H9 (cell line): Measurements from ENCODE around the gene ZFR2. TPM values are rescaled to one million over a fixed set of nuclear protein-coding genes. Genes with fewer than 3 reads are reported as not detected.

Experiments
- DNase-seq: peaks from one replicate; pipeline ENCODE4 v3.0.0-alpha.2; 2017
- H2AFZ ChIP-seq: one replicate; pipeline ENCODE4 v1.6.1; 2013; ENCODE audit warnings: mild to moderate bottlenecking, low read length, control low read depth, moderate library complexity
- H2AK5ac ChIP-seq: 2 replicates; pipeline ENCODE4 v1.6.1; 2013; ENCODE audit warnings: low read length, control low read depth, mixed read lengths; ENCODE audit not compliant: insufficient read length
- H2BK120ac ChIP-seq: one replicate; pipeline ENCODE4 v1.6.1; 2013; ENCODE audit warnings: low read depth, mild to moderate bottlenecking, low read length, control low read depth, inconsistent platforms; ENCODE audit not compliant: poor library complexity, severe bottlenecking
- H2BK12ac ChIP-seq: 2 replicates; pipeline ENCODE4 v1.6.1; 2013; ENCODE audit warnings: low read length, control low read depth, mixed read lengths, low read depth; ENCODE audit not compliant: insufficient read length
- H2BK15ac ChIP-seq: 2 replicates; pipeline ENCODE4 v1.6.1; 2013; ENCODE audit warnings: low read depth, low read length, control low read depth
- H2BK20ac ChIP-seq: one replicate; pipeline ENCODE4 v1.6.1; 2013; ENCODE audit warnings: low read depth, mild to moderate bottlenecking, low read length, control low read depth, inconsistent platforms; ENCODE audit not compliant: poor library complexity, severe bottlenecking
- H2BK5ac ChIP-seq: 2 replicates; pipeline ENCODE4 v1.6.1; 2013; ENCODE audit warnings: low read length, control low read depth, mixed read lengths; ENCODE audit not compliant: insufficient read length
- H3K14ac ChIP-seq: 2 replicates; pipeline ENCODE4 v1.6.1; 2013; ENCODE audit warnings: low read length, control low read depth; ENCODE audit not compliant: insufficient read depth
- H3K18ac ChIP-seq: 2 replicates; pipeline ENCODE4 v1.6.1; 2013; ENCODE audit warnings: low read depth, mild to moderate bottlenecking, mixed read lengths, low read length, control low read depth; ENCODE audit not compliant: insufficient read length
- H3K23ac ChIP-seq: 2 replicates; pipeline ENCODE4 v1.6.1; 2013; ENCODE audit warnings: low read length, control low read depth, mixed read lengths, low read depth; ENCODE audit not compliant: insufficient read length
- H3K23me2 ChIP-seq: 2 replicates; pipeline ENCODE4 v1.6.1; 2013; ENCODE audit warnings: low read depth, mild to moderate bottlenecking, mixed read lengths, low read length, control low read depth; ENCODE audit not compliant: insufficient read length, poor library complexity, severe bottlenecking
- H3K27ac ChIP-seq: 2 replicates; pipeline ENCODE4 v1.5.1; 2013; ENCODE audit warnings: low read length, control low read depth, mixed read lengths, low read depth; ENCODE audit not compliant: insufficient read length
- H3K27me3 ChIP-seq: 2 replicates; pipeline ENCODE4 v1.6.1; 2013; ENCODE audit warnings: low read length, control low read depth, inconsistent platforms; ENCODE audit not compliant: insufficient read depth
- H3K4ac ChIP-seq: 2 replicates; pipeline ENCODE4 v1.6.1; 2013; ENCODE audit warnings: low read depth, mild to moderate bottlenecking, control low read depth, inconsistent platforms, low read length, moderate library complexity
- H3K4me1 ChIP-seq: 2 replicates; pipeline ENCODE4 v1.6.1; 2013; ENCODE audit warnings: low read length, control low read depth, inconsistent platforms; ENCODE audit not compliant: insufficient read depth
- H3K4me2 ChIP-seq: 2 replicates; pipeline ENCODE4 v1.6.1; 2013; ENCODE audit warnings: low read length, control low read depth, mixed read lengths; ENCODE audit not compliant: insufficient read length, insufficient read depth
- H3K56ac ChIP-seq: 2 replicates; pipeline ENCODE4 v1.6.1; 2013; ENCODE audit warnings: low read depth, mild to moderate bottlenecking, mixed read lengths, low read length, control low read depth; ENCODE audit not compliant: insufficient read length
- H3K79me1 ChIP-seq: 2 replicates; pipeline ENCODE4 v1.6.1; 2013; ENCODE audit warnings: low read depth, mild to moderate bottlenecking, moderate library complexity, low read length, control low read depth, inconsistent platforms; ENCODE audit not compliant: insufficient read depth, poor library complexity, severe bottlenecking
- H3K79me2 ChIP-seq: 2 replicates; pipeline ENCODE4 v1.6.1; 2013; ENCODE audit warnings: low read length, control low read depth, inconsistent platforms; ENCODE audit not compliant: insufficient read depth
- H3K9ac ChIP-seq: 2 replicates; pipeline ENCODE4 v1.6.1; 2013; ENCODE audit warnings: low read length, control low read depth, mixed read lengths; ENCODE audit not compliant: insufficient read length; ENCODE audit errors: extremely low read depth
- H3K9me3 ChIP-seq: one replicate; pipeline ENCODE4 v1.6.1; 2013; ENCODE audit warnings: low read depth, low read length, inconsistent platforms; ENCODE audit not compliant: control insufficient read depth
- H3T11ph ChIP-seq: one replicate; pipeline ENCODE4 v1.6.1; 2013; ENCODE audit warnings: mild to moderate bottlenecking, low read length, control low read depth, inconsistent platforms
- H4K20me1 ChIP-seq: one replicate; pipeline ENCODE4 v1.6.1; 2013; ENCODE audit not compliant: control insufficient read depth, insufficient read length, insufficient read depth
- H4K5ac ChIP-seq: 2 replicates; pipeline ENCODE4 v1.6.1; 2013; ENCODE audit warnings: low read depth, mild to moderate bottlenecking, mixed read lengths, low read length, control low read depth; ENCODE audit not compliant: insufficient read length
- H4K8ac ChIP-seq: replicated peaks from 2 replicates; pipeline ENCODE4 v1.6.1; 2013; ENCODE audit warnings: low read length, control low read depth, mixed read lengths, low read depth; ENCODE audit not compliant: insufficient read length
- H4K91ac ChIP-seq: 2 replicates; pipeline ENCODE4 v1.6.1; 2013; ENCODE audit warnings: low read depth, mild to moderate bottlenecking, moderate library complexity, mixed read lengths, low read length, control low read depth; ENCODE audit not compliant: insufficient read length
- H3K27ac Mint-ChIP-seq, 3 experiments: 2 replicates in 2 of 3; 3 replicates in 1 of 3; pipeline ENCODE4 v1.8.0; 2020 to 2021; ENCODE audit warnings: mixed read lengths in 3 of 3, mild to moderate bottlenecking in 1 of 3, moderate library complexity in 1 of 3
- H3K27me3 Mint-ChIP-seq: 2 replicates; pipeline ENCODE4 v1.8.0; 2021; ENCODE audit warnings: low read depth, mild to moderate bottlenecking, moderate library complexity, mixed read lengths
- H3K36me3 Mint-ChIP-seq, 3 experiments: 2 replicates in 2 of 3; 3 replicates in 1 of 3; pipeline ENCODE4 v1.8.0; 2020 to 2021; ENCODE audit warnings: low read depth in 3 of 3, mixed read lengths in 3 of 3; ENCODE audit not compliant: insufficient read depth in 1 of 3
- H3K4me1 Mint-ChIP-seq, 2 experiments: 2 replicates each; pipeline ENCODE4 v1.8.0; 2020; ENCODE audit warnings: mixed read lengths in 2 of 2
- H3K4me3 Mint-ChIP-seq, 2 experiments: 2 replicates in 1 of 2; 3 replicates in 1 of 2; pipeline ENCODE4 v1.8.0; 2020 to 2021; ENCODE audit warnings: mild to moderate bottlenecking in 2 of 2, mixed read lengths in 2 of 2, moderate library complexity in 1 of 2
- H3K9me3 Mint-ChIP-seq, 2 experiments: 2 replicates in 1 of 2; 3 replicates in 1 of 2; pipeline ENCODE4 v1.8.0; 2020; ENCODE audit warnings: mild to moderate bottlenecking in 2 of 2, mixed read lengths in 2 of 2, moderate library complexity in 1 of 2
- WGBS: extraction: QIAGEN DNeasy Blood & Tissue Kit; methylation state at CpG from one replicate; pipeline ENCODE4 v1.1.7; 2013; ENCODE audit warnings: missing lambda C conversion rate, low lambda C conversion rate, mixed read lengths; ENCODE audit not compliant: insufficient read length; ENCODE audit errors: extremely low coverage; 5-methylcytosine and 5-hydroxymethylcytosine counted together
- total RNA-seq: library from RNA; stranded (reverse); gene quantifications from 2 replicates; pipeline ENCODE4 v1.2.1, GENCODE V29; 2021
- TF ChIP-seq, protein P1 (sequence below): fragments of 200-600 bp; sonication (generic); conservative IDR thresholded peaks from 3 replicates; pipeline ENCODE4 v1.8.0; 2021; ENCODE audit warnings: antibody characterized with exemption, mild to moderate bottlenecking

ZFR2 gene
- total RNA-seq, 1 experiment from 2014 or later: 18.3 TPM

DNA sequence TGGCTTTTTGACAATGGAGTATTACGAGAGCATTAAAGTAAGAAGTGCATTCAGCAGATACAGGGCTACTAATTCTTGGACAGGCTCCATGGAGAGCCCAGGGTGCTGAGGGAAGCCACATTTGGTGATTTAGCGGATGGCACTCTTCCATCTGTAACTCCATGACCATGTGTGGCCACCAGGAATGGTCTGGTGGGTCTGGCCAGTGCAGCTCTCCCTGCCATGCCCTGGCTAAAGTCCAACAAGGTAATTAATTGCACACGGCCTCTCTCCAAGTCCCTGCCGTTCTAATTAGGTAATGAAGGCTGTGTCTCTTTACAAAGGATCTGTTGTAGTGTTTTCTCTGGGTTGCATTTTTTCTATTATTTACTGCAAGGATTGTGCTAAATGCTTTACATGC, 4.3 kb upstream of the ZFR2 start:
- Mint-ChIP-seq H3K4me3 (no peak overlapping the region), H3K9me3 (peaks cover 10 to 14% of the 10 kb centered on the region in 2 experiments), H3K36me3 (peaks cover 5 to 6% (median 6%) of the 10 kb centered on the region in 3 experiments; a peak in 6 of 7 replicates), H3K27ac (no peak overlapping the region), H3K4me1 (peaks cover 7 to 8% of the 10 kb centered on the region in 2 experiments), H3K27me3 (peaks cover 59% of the 10 kb centered on the region)
- no peak overlapping the region for H3K4me2 ChIP-seq
- H3K18ac ChIP-seq: no peak overlapping the region
- no peaks in the 10 kb centered on the region for H3K9me3 ChIP-seq
- H2BK15ac ChIP-seq: no peak overlapping the region
- H2AFZ ChIP-seq: no peak overlapping the region
- H3K14ac ChIP-seq: no peak overlapping the region
- no peaks in the 10 kb centered on the region for H3K79me1 ChIP-seq
- H2BK120ac ChIP-seq: no peak overlapping the region
- no peak overlapping the region for H3K23ac ChIP-seq
- no peak overlapping the region for H4K5ac ChIP-seq
- H4K91ac ChIP-seq: no peak overlapping the region
- no peak overlapping the region for H3K56ac ChIP-seq
- no peak overlapping the region for H3K27ac ChIP-seq
- H3K9ac ChIP-seq: no peak overlapping the region
- WGBS: no CpG with 5 or more reads among the region's 4 CpGs
- peaks cover 6% of the 10 kb centered on the region for H3K23me2 ChIP-seq
- H3K79me2 ChIP-seq: no peaks in the 10 kb centered on the region
- no peak overlapping the region for H2AK5ac ChIP-seq
- no peaks in the 10 kb centered on the region for H4K20me1 ChIP-seq
- TF ChIP-seq, protein P1, sequence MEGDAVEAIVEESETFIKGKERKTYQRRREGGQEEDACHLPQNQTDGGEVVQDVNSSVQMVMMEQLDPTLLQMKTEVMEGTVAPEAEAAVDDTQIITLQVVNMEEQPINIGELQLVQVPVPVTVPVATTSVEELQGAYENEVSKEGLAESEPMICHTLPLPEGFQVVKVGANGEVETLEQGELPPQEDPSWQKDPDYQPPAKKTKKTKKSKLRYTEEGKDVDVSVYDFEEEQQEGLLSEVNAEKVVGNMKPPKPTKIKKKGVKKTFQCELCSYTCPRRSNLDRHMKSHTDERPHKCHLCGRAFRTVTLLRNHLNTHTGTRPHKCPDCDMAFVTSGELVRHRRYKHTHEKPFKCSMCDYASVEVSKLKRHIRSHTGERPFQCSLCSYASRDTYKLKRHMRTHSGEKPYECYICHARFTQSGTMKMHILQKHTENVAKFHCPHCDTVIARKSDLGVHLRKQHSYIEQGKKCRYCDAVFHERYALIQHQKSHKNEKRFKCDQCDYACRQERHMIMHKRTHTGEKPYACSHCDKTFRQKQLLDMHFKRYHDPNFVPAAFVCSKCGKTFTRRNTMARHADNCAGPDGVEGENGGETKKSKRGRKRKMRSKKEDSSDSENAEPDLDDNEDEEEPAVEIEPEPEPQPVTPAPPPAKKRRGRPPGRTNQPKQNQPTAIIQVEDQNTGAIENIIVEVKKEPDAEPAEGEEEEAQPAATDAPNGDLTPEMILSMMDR: no peak
- no peak overlapping the region for H4K8ac ChIP-seq
- H3T11ph ChIP-seq: no peak overlapping the region
- H3K27me3 ChIP-seq: no peaks in the 10 kb centered on the region
- H3K4me1 ChIP-seq: no peaks in the 10 kb centered on the region; the same call in 1 of the 2 replicates
- H2BK5ac ChIP-seq: no peak overlapping the region
- H2BK20ac ChIP-seq: no peak overlapping the region
- DNase-seq: no peak
- no peak overlapping the region for H3K4ac ChIP-seq
- no peak overlapping the region for H2BK12ac ChIP-seq
